WERI-Rb-1 (cell line): Measurements from ENCODE around the gene HNRNPCL4.
"Not testable (repeated sequence)": the region's sequence is repeated elsewhere in the genome, so short reads cannot be mapped to it uniquely, and the experiment has no call there.

ENCODE experiments used
- DNase-seq: peaks from one replicate; pipeline ENCODE4 v3.0.0-alpha.2; 2020
- H3K27ac ChIP-seq: fragments of 250-450 bp; sonication (Bioruptor Pico); 2 replicates; pipeline ENCODE4 v1.5.1; 2020; ENCODE audit warnings: mild to moderate bottlenecking, moderate library complexity
- H3K27me3 ChIP-seq: fragments of 250-450 bp; sonication (Bioruptor Pico); 2 replicates; pipeline ENCODE4 v1.5.1; 2021; ENCODE audit warnings: mild to moderate bottlenecking, low read depth, moderate library complexity; ENCODE audit not compliant: insufficient read depth, severe bottlenecking
- H3K36me3 ChIP-seq: fragments of 250-450 bp; sonication (Bioruptor Pico); 2 replicates; pipeline ENCODE4 v1.5.1; 2020; ENCODE audit warnings: mild to moderate bottlenecking, moderate library complexity
- H3K4me3 ChIP-seq: 2 replicates; pipeline ENCODE4 v1.5.1; 2011; ENCODE audit warnings: low read depth, mild to moderate bottlenecking, control low read depth, low read length
- H3K9me3 ChIP-seq: fragments of 250-450 bp; sonication (Bioruptor Pico); 2 replicates; pipeline ENCODE4 v1.5.1; 2021; ENCODE audit warnings: mild to moderate bottlenecking, moderate library complexity; ENCODE audit not compliant: severe bottlenecking

The HNRNPCL4 gene

GRCh38 chr1:13165531-13165930 lies at the start of gene HNRNPCL4:
HNRNPCL4 (minus strand) TSS chr1:13165631; CDS start chr1:13165467, 164 bp downstream.
- not testable (repeated sequence) for H3K36me3 ChIP-seq, DNase-seq, H3K27ac ChIP-seq, H3K27me3 ChIP-seq, H3K9me3 ChIP-seq, H3K4me3 ChIP-seq

GRCh38 chr1:13208712-13209111 lies 43.3 kb upstream of the HNRNPCL4 start:
- not testable (repeated sequence) for H3K36me3 ChIP-seq, H3K4me3 ChIP-seq, H3K27ac ChIP-seq, H3K9me3 ChIP-seq, H3K27me3 ChIP-seq, DNase-seq

- H3K27ac ChIP-seq, H3K27me3 ChIP-seq, H3K4me3 ChIP-seq, DNase-seq, H3K9me3 ChIP-seq, H3K36me3 ChIP-seq: not testable (repeated sequence)
Measured at GRCh38 chr1:13201309-13201708, 35.9 kb upstream of the HNRNPCL4 start, which contains the start of gene PRAMEF13. PRAMEF13 (minus strand) TSS chr1:13201409; CDS start chr1:13199589, 1,820 bp downstream.

GRCh38 chr1:13171548-13171947 lies 6.1 kb upstream of the HNRNPCL4 start, which contains the start of gene PRAMEF9:
PRAMEF9 (plus strand) TSS chr1:13171848; CDS start chr1:13175281, 3,433 bp downstream.
- not testable (repeated sequence) for H3K36me3 ChIP-seq, H3K27me3 ChIP-seq, H3K9me3 ChIP-seq, H3K4me3 ChIP-seq, DNase-seq, H3K27ac ChIP-seq

GRCh38 chr1:13155909-13156308 lies 9.5 kb downstream of the HNRNPCL4 start, which contains the start of gene PRAMEF26:
PRAMEF26 (minus strand) TSS chr1:13156009; CDS start chr1:13153095, 2,914 bp downstream.
- not testable (repeated sequence) for DNase-seq, H3K9me3 ChIP-seq, H3K27ac ChIP-seq, H3K4me3 ChIP-seq, H3K36me3 ChIP-seq, H3K27me3 ChIP-seq

- not testable (repeated sequence) for H3K4me3 ChIP-seq, H3K27ac ChIP-seq, H3K9me3 ChIP-seq, H3K36me3 ChIP-seq, DNase-seq
- peaks cover 26% of the 10 kb centered on the region for H3K27me3 ChIP-seq
Measured at GRCh38 chr1:13116754-13117153, 48.7 kb downstream of the HNRNPCL4 start, which contains the start of gene HNRNPCL2. HNRNPCL2 (minus strand) TSS chr1:13116854; CDS start chr1:13116400, 454 bp downstream.
